NCI-H2227 treated with DMSO at 0.1 percent for 48 hours (cell line): ENCODE results near the gene EIF3M.
A peak's percentile ranks its signal among the peaks of the same experiment; 100 is the strongest.

Experiments used
- DNase-seq: peaks from one replicate; lab custom pipeline; 2025; lab: John Stamatoyannopoulos, UW

The EIF3M gene

DNA sequence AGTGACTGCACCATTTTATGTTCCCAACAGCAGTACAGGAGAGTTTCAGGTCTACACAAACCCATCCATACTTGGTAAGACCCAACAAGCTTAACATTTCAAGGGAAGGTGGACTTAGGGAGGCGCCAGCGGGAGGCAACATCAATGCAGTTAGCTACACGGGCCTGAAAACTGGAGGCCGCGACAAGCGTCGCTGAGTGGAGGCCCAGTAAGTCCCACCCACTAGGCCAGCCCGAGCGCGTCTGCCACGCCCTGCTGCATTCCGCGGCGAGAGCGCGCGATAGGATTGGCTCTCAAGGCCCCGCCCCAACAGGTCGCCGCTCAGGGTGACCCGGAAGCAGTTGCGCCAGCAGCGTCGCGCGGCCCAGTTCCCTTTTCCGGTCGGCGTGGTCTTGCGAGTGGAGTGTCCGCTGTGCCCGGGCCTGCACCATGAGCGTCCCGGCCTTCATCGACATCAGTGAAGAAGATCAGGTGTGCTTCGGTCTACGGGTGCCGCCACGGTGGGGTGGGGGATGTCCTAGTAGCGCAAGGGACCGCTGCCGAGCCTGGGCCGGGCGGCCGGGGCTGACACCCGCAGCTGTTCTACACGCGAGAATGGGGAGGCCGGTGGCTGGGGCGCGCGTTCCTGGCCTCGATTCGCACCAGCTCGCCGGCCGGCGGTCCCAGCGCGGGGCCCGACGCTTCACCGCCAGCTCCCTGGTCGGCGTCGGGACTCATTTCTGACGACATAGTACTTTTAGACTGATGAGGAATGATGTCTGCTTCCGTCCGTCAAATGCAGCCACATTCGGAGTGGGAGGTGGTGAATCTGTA lies at the start of gene EIF3M:
Gene EIF3M (plus strand): TSS at position 373 of the 813 bp plus-strand sequence. CDS start 57 bp downstream, at position 430.
- peak; percentile 95 for DNase-seq

DNA sequence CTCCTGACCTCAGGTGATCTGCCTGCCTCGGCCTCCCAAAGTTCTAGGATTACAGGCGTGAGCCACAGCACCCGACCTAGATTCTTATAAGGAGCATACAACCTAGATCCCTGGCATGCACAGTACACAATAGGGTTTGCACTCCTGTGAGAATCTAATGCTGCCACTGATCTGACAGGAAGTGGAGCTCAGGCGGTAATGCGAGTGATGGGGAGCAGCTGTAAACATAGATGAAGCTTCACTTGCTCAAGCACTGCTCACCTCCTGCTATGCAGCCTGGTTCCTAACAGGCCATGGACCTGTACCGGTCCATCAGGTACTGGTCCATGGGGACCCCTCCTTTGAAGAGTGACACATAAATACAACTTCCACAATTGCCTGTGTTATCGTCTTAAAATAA lies 44.8 kb upstream of the EIF3M start:
- no peak for DNase-seq

DNA sequence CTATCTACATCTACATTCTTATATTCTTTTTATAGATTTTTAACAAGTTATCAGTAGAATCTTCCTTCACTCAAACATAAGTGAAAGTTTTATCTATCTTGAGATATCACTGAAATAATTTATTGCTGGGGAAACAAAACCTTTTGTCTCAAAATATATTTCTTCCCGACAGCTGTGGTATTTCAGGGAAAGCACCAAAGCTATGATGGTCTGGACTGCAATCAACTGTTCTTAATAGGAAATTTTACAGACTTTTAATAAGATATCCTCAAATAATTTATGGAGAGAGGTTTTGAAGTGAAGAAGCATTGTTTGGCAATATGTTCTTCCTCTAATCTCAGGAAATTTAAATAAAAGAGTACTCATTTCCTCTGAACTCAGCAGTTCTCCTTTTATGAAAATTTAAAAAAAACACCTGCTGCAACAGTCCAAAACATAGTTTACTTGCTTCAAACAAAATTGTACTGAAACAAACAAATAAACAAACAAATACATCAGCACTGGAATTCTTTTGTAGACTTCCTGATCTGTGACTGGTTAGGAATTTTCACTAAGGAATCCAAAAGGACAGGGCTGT lies 33.9 kb upstream of the EIF3M start:
- no peak for DNase-seq

DNA sequence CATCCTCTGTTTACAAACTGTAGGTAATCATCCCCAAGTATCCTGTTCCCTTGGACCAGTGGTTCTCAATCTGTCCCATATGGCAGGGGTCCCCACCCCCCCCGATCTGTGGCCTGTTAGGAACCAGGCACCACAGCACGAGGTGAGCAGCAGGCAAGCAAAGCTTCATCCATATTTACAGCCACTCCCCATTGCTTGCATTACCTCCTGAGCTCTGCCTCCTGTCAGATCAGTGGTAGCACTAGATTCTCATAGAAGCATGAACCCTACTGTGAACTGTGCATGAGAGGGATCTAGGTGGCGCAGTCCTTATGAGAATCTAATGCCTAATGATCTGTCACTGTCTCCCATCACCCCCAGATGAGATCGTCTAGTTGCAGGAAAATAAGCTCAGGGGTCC lies 33.4 kb upstream of the EIF3M start:
- no peak for DNase-seq

DNA sequence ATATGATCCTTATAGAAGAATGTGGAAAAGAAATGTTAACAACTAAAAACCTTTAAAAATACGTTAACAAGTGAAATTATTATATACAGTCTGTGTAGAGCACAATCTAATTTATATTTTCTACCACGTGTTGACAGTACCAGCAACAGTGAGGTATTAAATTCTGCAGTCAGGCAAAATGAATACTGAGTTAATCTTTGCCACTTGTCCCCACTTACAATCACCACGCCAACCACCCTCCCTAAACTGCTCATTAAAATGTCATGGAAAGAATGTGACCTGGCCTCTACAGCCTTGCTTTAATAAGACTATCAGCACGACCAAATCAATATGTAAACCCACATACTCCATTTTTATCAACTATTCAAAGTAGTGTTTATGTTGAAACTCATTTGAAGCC lies 28.5 kb upstream of the EIF3M start:
- no peak for DNase-seq

DNA sequence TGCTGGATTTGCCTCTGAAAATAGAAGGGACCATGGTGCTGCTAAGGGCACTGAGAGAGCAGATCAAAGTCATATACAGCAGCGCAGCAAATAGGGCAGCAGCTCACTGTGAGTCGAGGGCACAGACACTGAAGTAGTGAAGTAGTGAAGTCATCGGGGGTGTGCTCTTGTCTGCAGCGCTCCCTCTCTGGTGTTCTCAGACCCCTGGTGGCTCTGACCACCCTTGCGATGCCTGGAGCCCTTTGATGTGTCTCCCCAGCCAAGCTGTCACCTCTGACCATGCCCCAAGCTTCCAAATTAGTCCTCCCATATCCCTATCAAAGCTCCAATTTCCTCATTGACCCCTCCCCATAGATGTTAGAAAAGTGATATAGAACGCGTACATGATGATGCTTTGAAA lies 27.7 kb upstream of the EIF3M start:
- DNase-seq: no peak

DNA sequence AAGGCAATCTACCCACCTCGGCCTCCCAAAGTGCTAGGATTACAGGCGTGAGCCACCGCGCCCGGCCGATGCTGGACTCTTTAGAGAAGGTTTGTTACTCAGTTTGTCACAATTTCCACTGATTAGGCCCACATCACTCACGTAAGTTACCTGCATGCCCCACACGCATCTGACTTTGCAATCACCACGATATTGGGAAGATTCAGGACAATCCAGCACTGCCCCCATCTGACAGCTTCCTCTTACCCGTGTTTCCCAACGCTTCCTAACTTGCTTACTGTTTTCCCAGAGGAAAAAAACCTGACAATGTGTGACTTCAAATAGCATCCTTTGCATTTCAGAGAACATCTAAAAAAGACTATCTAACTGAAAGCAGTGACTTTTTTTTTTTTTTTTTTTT lies 21.8 kb upstream of the EIF3M start:
- no peak for DNase-seq

GRCh38 chr11:32562839-32563599 lies 20.6 kb upstream of the EIF3M start:
- DNase-seq: no peak

GRCh38 chr11:32563600-32563959 lies 20.1 kb upstream of the EIF3M start:
- DNase-seq: no peak

GRCh38 chr11:32566517-32566916 lies 17.1 kb upstream of the EIF3M start:
- DNase-seq: no peak

- no peak for DNase-seq
Measured at GRCh38 chr11:32567154-32567553, 16.5 kb upstream of the EIF3M start.

DNA sequence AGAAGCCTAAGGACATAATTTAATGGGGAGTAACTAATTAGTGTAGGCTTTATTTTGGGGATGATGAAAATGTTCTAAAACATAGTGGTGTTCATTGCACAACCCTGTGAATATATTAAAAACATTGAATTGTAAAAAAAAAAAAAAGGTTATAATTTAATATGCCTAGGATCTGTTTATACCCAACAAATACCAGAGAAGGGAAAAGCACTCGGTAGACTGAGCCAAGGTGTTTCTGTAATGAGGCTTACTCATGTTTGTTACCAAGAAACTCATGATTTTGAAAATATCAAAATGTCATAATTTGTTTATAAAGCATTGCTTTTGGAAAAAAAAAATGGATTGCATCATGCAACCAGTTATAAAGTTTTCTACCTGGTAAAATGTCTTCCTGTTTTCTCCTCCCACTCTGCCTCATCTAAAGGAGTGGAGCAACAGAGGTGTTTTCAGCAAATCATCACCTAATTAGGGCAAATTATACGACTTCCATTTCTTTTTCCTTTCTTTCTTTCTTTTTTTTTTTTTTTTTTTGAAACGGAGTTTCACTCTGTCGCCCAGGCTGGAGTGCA lies 14.2 kb upstream of the EIF3M start:
- DNase-seq: no peak

GRCh38 chr11:32571039-32571438 lies 12.6 kb upstream of the EIF3M start:
- DNase-seq: no peak

DNA sequence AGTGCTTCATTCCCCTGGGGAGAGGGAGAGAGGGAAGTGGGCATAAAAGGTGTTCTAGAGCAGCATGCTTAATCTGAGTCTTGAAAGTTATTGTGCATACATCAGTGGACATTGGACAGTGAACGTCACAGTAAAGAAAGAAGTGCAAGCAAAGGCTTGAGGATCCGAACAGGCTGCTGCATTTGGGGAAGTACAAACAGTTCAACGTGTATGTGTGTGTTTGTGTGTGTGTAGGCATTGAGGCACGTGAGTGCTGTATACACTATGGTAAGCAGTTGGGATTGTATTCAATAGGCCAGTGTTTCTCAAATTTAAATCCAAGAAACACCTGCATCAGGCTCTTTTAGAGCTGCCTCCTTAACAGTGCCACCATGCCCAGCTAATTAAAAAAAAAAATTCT lies 10.4 kb upstream of the EIF3M start:
- no peak for DNase-seq

DNA sequence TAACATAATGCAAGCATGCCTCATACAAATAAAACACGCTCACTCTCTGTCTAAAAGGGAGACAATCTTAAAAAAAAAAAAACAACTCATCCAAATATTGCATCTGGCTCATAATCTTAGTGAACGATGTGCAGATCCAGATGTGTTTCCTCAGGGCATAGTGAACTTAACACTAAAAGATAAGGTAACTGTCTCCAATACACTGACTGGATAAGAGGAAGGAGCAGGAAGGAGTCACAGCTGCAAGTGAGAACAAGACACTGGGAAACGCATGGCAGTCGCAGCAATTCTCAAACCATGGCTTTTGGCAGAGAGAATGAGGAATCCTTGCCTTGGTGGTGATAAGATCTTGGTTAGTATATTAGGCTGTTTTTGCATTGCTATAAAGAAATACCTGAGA lies 9.2 kb upstream of the EIF3M start:
- no peak for DNase-seq

GRCh38 chr11:32575070-32575469 lies 8.6 kb upstream of the EIF3M start:
- no peak for DNase-seq

- DNase-seq: no peak
Measured at GRCh38 chr11:32576456-32576855, 7.2 kb upstream of the EIF3M start.

- no peak for DNase-seq
Measured at GRCh38 chr11:32580967-32581366, 2.7 kb upstream of the EIF3M start.

DNA sequence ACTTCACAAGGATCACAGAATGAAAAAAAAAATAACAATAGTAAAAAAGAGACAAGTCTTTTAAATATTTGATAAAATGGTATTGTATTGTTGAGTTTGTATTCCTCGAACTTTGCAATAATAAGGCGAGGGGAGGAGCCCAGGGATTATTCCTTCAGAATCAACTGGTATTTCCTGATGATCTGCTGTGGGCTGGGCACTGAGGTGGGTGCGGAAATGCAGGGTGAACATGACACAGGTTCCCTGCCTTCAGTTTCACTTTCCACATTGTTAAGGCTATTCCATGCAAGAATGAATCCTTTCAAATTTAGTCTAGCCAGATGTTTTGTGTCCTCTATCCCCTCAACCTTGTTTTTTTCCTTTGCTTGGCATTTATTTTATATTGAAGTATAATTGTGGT lies 2.1 kb upstream of the EIF3M start:
- no peak for DNase-seq

DNA sequence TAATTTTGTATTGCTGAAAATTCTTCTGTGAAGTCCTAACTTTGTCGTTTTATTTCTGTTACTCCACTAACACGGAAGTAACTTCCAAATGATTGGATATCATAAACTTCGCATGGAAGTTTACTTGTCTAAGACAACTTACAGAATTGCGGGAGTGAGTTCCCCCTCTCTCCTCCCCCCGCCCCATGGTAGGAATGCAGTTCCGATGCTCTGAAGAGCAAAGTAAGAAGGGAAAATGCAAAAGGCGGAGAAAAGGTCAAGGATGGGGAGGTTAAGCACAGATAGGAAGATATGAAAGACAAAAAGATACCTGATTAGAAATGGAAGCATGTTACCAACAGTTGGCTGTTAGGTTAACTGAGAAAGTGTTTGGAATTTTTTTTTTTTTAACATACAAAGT lies 1.3 kb downstream of the EIF3M start:
- no peak for DNase-seq

GRCh38 chr11:32586576-32587190 lies 3.1 kb downstream of the EIF3M start:
- no peak for DNase-seq

DNA sequence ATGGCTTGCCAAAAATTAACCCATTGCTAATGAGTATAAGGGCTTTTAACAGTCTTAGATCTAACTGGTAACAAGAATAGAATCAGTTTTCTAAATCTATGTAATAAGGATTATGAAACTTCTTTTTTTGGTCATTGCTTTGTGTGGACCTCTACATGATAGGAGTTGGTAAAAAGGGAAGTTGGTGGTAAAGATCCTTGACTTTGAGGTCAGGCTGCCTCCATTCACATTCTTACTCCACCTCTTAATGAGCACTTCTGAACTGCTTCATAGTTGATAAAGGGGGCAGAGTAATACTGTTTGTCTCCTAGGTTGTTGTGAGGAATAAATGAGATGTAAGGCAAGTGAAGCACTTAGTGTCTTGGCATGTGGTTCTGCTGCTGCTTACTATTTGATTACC lies 10.6 kb downstream of the EIF3M start:
- no peak for DNase-seq
